IMR-90 (cell line): Measurements from ENCODE around the gene CDH2. TPM values are rescaled to one million over a fixed set of nuclear protein-coding genes. Genes with fewer than 3 reads are reported as not detected.

Experiments used
- ATAC-seq: fragments of 200-7000 bp; cut with Tn5 transposase; 2 replicates; pipeline ENCODE4 v1.9.1; 2020; ENCODE audit warnings: low read depth, mild to moderate bottlenecking, moderate library complexity
- BruUV-seq: library from RNA; stranded (reverse); fragments of 400-500 nt; replicated peaks from 2 replicates; lab custom pipeline; 2021; lab: Mats Ljungman, UMichigan
- CTCF ChIA-PET: fragments of 300-600 bp; formaldehyde crosslinking; extraction: SDS; loops from one replicate; lab custom pipeline; 2021; ENCODE audit warnings: antibody characterized with exemption; lab: Yijun Ruan, JAX
- POLR2A ChIA-PET: fragments of 300-600 bp; sonication (Branson Sonifier 250); formaldehyde crosslinking; loops from one replicate; lab custom pipeline; 2022; ENCODE audit warnings: antibody characterized with exemption; ENCODE audit not compliant: unreplicated experiment; lab: Charles Lee
- DNase-seq: peaks from one replicate; pipeline ENCODE4 v3.0.0; 2013
- H2AFZ ChIP-seq: replicated peaks from 2 replicates; pipeline ENCODE3; 2013; ENCODE audit warnings: low read length, mild to moderate bottlenecking; ENCODE audit not compliant: poor library complexity
- H2AK5ac ChIP-seq: 2 replicates; pipeline ENCODE4 v1.6.1; 2013; ENCODE audit warnings: low read depth, low read length, inconsistent platforms
- H2AK9ac ChIP-seq: replicated peaks from 2 replicates; pipeline ENCODE3; 2013; ENCODE audit warnings: mild to moderate bottlenecking, low read depth, low read length, moderate library complexity; ENCODE audit not compliant: poor library complexity
- H2BK120ac ChIP-seq: 2 replicates; pipeline ENCODE4 v1.6.1; 2013; ENCODE audit warnings: low read depth, low read length, inconsistent platforms
- H2BK15ac ChIP-seq: 3 replicates; pipeline ENCODE4 v1.6.1; 2013; ENCODE audit warnings: low read depth, low read length, inconsistent platforms
- H2BK20ac ChIP-seq: 2 replicates; pipeline ENCODE4 v1.6.1; 2013; ENCODE audit warnings: low read depth, mild to moderate bottlenecking, inconsistent platforms, low read length, moderate library complexity
- H2BK5ac ChIP-seq: 2 replicates; pipeline ENCODE4 v1.6.1; 2013; ENCODE audit warnings: mild to moderate bottlenecking, low read depth, low read length, inconsistent platforms; ENCODE audit not compliant: poor library complexity, severe bottlenecking
- H3K14ac ChIP-seq: replicated peaks from 2 replicates; pipeline ENCODE4 v1.6.1; 2013; ENCODE audit warnings: low read depth, low read length, inconsistent platforms
- H3K18ac ChIP-seq: 2 replicates; pipeline ENCODE4 v1.6.1; 2013; ENCODE audit warnings: low read depth, low read length, control low read depth
- H3K23ac ChIP-seq: 2 replicates; pipeline ENCODE4 v1.6.1; 2013; ENCODE audit warnings: low read depth, low read length, inconsistent platforms
- H3K27ac ChIP-seq: 2 replicates; pipeline ENCODE4 v1.5.1; 2013; ENCODE audit warnings: mild to moderate bottlenecking, control low read depth, low read length; ENCODE audit not compliant: insufficient read depth
- H3K27me3 ChIP-seq: 2 replicates; pipeline ENCODE4 v1.6.1; 2013; ENCODE audit warnings: low read length; ENCODE audit not compliant: control insufficient read depth, insufficient read depth
- H3K36me3 ChIP-seq: 2 replicates; pipeline ENCODE4 v1.6.1; 2013; ENCODE audit warnings: low read length, mixed read lengths; ENCODE audit not compliant: control insufficient read depth, insufficient read depth
- H3K4ac ChIP-seq: 2 replicates; pipeline ENCODE4 v1.6.1; 2013; ENCODE audit warnings: low read depth, low read length, inconsistent platforms
- H3K4me1 ChIP-seq: 2 replicates; pipeline ENCODE4 v1.6.1; 2013; ENCODE audit warnings: low read length, mixed read lengths; ENCODE audit not compliant: control insufficient read depth, insufficient read depth
- H3K4me2 ChIP-seq: 2 replicates; pipeline ENCODE4 v1.6.1; 2013; ENCODE audit warnings: low read depth, mild to moderate bottlenecking, control low read depth, low read length, moderate library complexity
- H3K4me3 ChIP-seq: 2 replicates; pipeline ENCODE4 v1.5.1; 2013; ENCODE audit warnings: low read depth, mild to moderate bottlenecking, control low read depth, low read length, moderate library complexity; ENCODE audit not compliant: insufficient read depth
- H3K56ac ChIP-seq: 2 replicates; pipeline ENCODE4 v1.6.1; 2013; ENCODE audit warnings: low read length, inconsistent platforms; ENCODE audit not compliant: insufficient read depth; ENCODE audit errors: extremely low read depth
- H3K79me1 ChIP-seq, 2 experiments: 2 replicates each; pipeline ENCODE4 v1.6.1; 2013; ENCODE audit warnings: low read length in 2 of 2, inconsistent platforms in 1 of 2, low read depth in 1 of 2
- H3K9ac ChIP-seq: 2 replicates; pipeline ENCODE4 v1.6.1; 2013; ENCODE audit warnings: low read depth, low read length, control low read depth
- H3K9me1 ChIP-seq: 2 replicates; pipeline ENCODE4 v1.6.1; 2013; ENCODE audit warnings: low read length, inconsistent platforms; ENCODE audit not compliant: insufficient read depth
- H3K9me3 ChIP-seq: 2 replicates; pipeline ENCODE4 v1.6.1; 2013; ENCODE audit warnings: low read length; ENCODE audit not compliant: control insufficient read depth, insufficient read depth
- H4K20me1 ChIP-seq: 2 replicates; pipeline ENCODE4 v1.6.1; 2013; ENCODE audit warnings: low read length, inconsistent platforms; ENCODE audit not compliant: insufficient read depth
- H4K5ac ChIP-seq: 2 replicates; pipeline ENCODE4 v1.6.1; 2013; ENCODE audit warnings: mild to moderate bottlenecking, low read depth, low read length, control low read depth
- H4K8ac ChIP-seq, 2 experiments: 2 replicates each; pipeline ENCODE4 v1.6.1; 2013; ENCODE audit warnings: low read depth in 2 of 2, low read length in 2 of 2, control low read depth in 1 of 2, inconsistent platforms in 1 of 2
- H4K91ac ChIP-seq: 2 replicates; pipeline ENCODE4 v1.6.1; 2013; ENCODE audit warnings: low read depth, low read length, inconsistent platforms; ENCODE audit not compliant: insufficient read depth
- BHLHE40 ChIP-seq: fragments of 150-350 bp; IDR thresholded peaks from 2 replicates; pipeline ENCODE4 v1.6.1; 2016; ENCODE audit warnings: mild to moderate bottlenecking, low read depth, low read length
- CEBPB ChIP-seq: IDR thresholded peaks from 2 replicates; pipeline ENCODE4 v1.6.1; 2012; ENCODE audit warnings: low read depth, low read length, improper control_type of control experiment
- FOS ChIP-seq: fragments of 150-350 bp; IDR thresholded peaks from 2 replicates; pipeline ENCODE4 v1.6.1; 2016; ENCODE audit warnings: low read depth, low read length
- MAFK ChIP-seq: IDR thresholded peaks from 2 replicates; pipeline ENCODE4 v1.6.1; 2012; ENCODE audit warnings: low read depth, low read length, improper control_type of control experiment
- MAZ ChIP-seq: IDR thresholded peaks from 2 replicates; pipeline ENCODE4 v1.6.1; 2012; ENCODE audit warnings: low read depth, mild to moderate bottlenecking, low read length, improper control_type of control experiment, moderate library complexity, borderline replicate concordance
- MXI1 ChIP-seq: IDR thresholded peaks from 2 replicates; pipeline ENCODE4 v1.6.1; 2012; ENCODE audit warnings: low read depth, mild to moderate bottlenecking, low read length, moderate library complexity, borderline replicate concordance
- NFE2L2 ChIP-seq: fragments of 150-350 bp; IDR thresholded peaks from 2 replicates; pipeline ENCODE4 v1.6.1; 2016; ENCODE audit warnings: low read depth, mild to moderate bottlenecking, low read length
- POLR2A ChIP-seq: IDR thresholded peaks from 2 replicates; pipeline ENCODE4 v1.6.1; 2012; ENCODE audit warnings: mild to moderate bottlenecking, low read depth, low read length
- RAD21 ChIP-seq: IDR thresholded peaks from 2 replicates; pipeline ENCODE4 v1.6.1; 2012; ENCODE audit warnings: low read length, improper control_type of control experiment
- RCOR1 ChIP-seq: IDR thresholded peaks from 2 replicates; pipeline ENCODE4 v1.6.1; 2012; ENCODE audit warnings: mild to moderate bottlenecking, low read length, improper control_type of control experiment; ENCODE audit not compliant: insufficient replicate concordance
- RFX5 ChIP-seq: IDR thresholded peaks from 2 replicates; pipeline ENCODE4 v1.8.0; 2012; ENCODE audit warnings: low read depth, mild to moderate bottlenecking, low read length, moderate library complexity
- WGBS, 2 experiments: methylation state at CpG; one replicate each; pipeline versions ENCODE4 v1.1.5 to v1.1.7; 2013; ENCODE audit warnings: missing lambda C conversion rate in 2 of 2; ENCODE audit not compliant: insufficient read length in 1 of 2; ENCODE audit errors: extremely low coverage in 2 of 2; 5-methylcytosine and 5-hydroxymethylcytosine counted together
- dilution Hi-C: fragments of 300-500 bp; cut with HindIII; formaldehyde crosslinking; loops from one replicate; pipeline ENCODE4 v1.14.3; 2018; ENCODE audit warnings: low sequenced_read_pairs; ENCODE audit not compliant: unreplicated experiment
- in situ Hi-C: fragments of 300-500 bp; cut with MboI; formaldehyde crosslinking; loops from 3 replicates; pipeline ENCODE4 v1.14.3; 2019; ENCODE audit warnings: low sequenced_read_pairs, inconsistent platforms, mixed read lengths
- intact Hi-C: fragments of 100-400 bp; cut with micrococcal nuclease; formaldehyde crosslinking; loops from 2 replicates; pipeline ENCODE4 v1.10.0; 2022
- polyA plus RNA-seq, 3 experiments: library from polyadenylated mRNA; depleted of rRNA; stranded (reverse); fragments of >200 nt; gene quantifications; 2 replicates each; pipeline ENCODE4 v1.2.3, GENCODE V29; 2012; ENCODE audit warnings: low replicate concordance in 1 of 3
- total RNA-seq: library from RNA; depleted of rRNA; stranded (reverse); fragments of >200 nt; gene quantifications from 2 replicates; pipeline ENCODE4 v1.2.3, GENCODE V29; 2012
- TF ChIP-seq, protein P1 (sequence below): fragments of 150-350 bp; IDR thresholded peaks from 2 replicates; pipeline ENCODE4 v1.6.1; 2017; ENCODE audit warnings: mild to moderate bottlenecking, antibody characterized with exemption, low read length, low read depth
- TF ChIP-seq, protein P2 (sequence below): conservative IDR thresholded peaks from 2 replicates; pipeline ENCODE4 v1.5.1; 2012; ENCODE audit warnings: mild to moderate bottlenecking, low read depth, low read length, improper control_type of control experiment
- TF ChIP-seq, protein P3 (sequence below): fragments of 150-350 bp; IDR thresholded peaks from 2 replicates; pipeline ENCODE4 v1.6.1; 2016; ENCODE audit warnings: low read depth, mild to moderate bottlenecking, low read length, moderate library complexity, borderline replicate concordance

The CDH2 gene
- total and polyA plus RNA-seq, 2 of the 4 experiments (the other 2 are of a cell fraction), result 55.6 to 111 TPM

DNA sequence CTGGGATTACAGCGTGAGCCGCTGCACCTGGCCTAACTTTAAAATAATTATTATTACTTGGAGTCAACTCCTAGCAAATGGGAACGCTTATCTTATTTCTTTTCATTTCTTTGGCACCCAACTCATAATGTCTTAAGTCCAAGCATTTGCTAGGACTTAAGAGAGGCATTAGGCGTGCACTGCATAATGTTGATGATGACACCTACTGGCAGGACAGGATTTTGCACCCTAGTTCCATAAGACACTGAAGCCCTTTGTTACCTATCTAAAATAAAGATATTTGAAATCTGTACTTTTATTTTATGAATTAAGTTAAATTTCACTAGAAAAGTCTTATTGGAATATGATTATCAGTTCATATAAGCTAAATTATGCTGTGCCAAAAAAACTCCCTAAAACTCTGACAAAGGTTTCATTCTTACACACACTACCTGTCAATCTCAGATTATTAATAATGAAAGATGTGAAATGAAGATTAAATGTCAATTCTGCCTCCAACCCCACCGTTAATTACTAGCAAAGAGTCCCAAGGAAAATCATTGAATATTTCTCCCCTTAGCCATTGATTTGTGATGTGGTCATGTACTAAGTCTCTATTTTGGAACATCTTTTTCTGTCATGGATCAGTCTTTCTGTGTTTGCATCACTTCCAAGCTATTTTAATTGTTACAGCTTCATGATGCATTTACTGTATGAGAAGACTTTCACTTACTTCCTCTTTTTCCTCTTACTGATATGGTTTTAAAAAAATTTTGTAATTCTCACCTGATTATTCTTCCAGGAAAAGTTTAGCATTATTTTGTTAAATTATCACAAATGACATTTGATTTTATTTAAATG, 12.7 kb upstream of the CDH2 start:
- ChIA-PET CTCF (interaction anchor here (0.7 to 1.3 kb wide), 3 partner anchors 74 to 507 kb away, joined by 3 to 4 read pairs (median 4); no protein-coding TSS in a partner anchor), POLR2A (no interaction called here)
- no peak overlapping the region for H3K4me2 ChIP-seq
- 20% methylated on average over 1 of the region's 5 CpGs; no CpG with 5 or more reads in 1 of the 2 experiments for WGBS, 2 experiments
- H4K91ac ChIP-seq, result no peak overlapping the region
- H2AFZ ChIP-seq, result no peak overlapping the region
- intact Hi-C loops (loop anchor here (1.0 kb wide), 2 partner anchors 411 to 504 kb away; no protein-coding TSS in a partner anchor), in situ Hi-C loops (loop anchor here (10.0 kb wide), 3 partner anchors 175 to 585 kb away; no protein-coding TSS in a partner anchor), dilution Hi-C loops (no loop called here)
- BruUV-seq, result no TSS peak
- no peak overlapping the region for H3K4ac ChIP-seq
- H3K4me3 ChIP-seq, result no peak overlapping the region
- no peak overlapping the region for H2AK9ac ChIP-seq
- H3K79me1 ChIP-seq, result no peaks in the 10 kb centered on the region
- H2BK20ac ChIP-seq, result no peak overlapping the region
- H4K20me1 ChIP-seq, result no peaks in the 10 kb centered on the region
- no peak overlapping the region for H3K23ac ChIP-seq
- H2BK120ac ChIP-seq, result no peak overlapping the region
- H2BK5ac ChIP-seq, result no peak overlapping the region
- no peak overlapping the region for H3K14ac ChIP-seq
- H3K18ac ChIP-seq, result no peak overlapping the region
- H3K4me1 ChIP-seq, result no peaks in the 10 kb centered on the region
- H3K9me1 ChIP-seq, result no peaks in the 10 kb centered on the region
- no peaks in the 10 kb centered on the region for H3K9me3 ChIP-seq
- H3K27me3 ChIP-seq, result no peaks in the 10 kb centered on the region
- no peak overlapping the region for H3K9ac ChIP-seq
- peak; percentile 94 for ATAC-seq
- H2BK15ac ChIP-seq, result no peak overlapping the region
- H2AK5ac ChIP-seq, result no peak overlapping the region
- H3K36me3 ChIP-seq, result no peaks in the 10 kb centered on the region
- H4K8ac ChIP-seq, result no peak overlapping the region
- H4K5ac ChIP-seq, result no peak overlapping the region
- DNase-seq, result peak; percentile 87
- no peak overlapping the region for H3K27ac ChIP-seq
- H3K56ac ChIP-seq, result no peak overlapping the region
- TF ChIP-seq CEBPB (no peak), BHLHE40 (no peak), MXI1 (no peak), MAZ (no peak), MAFK (no peak), RCOR1 (no peak), RAD21 (peak; percentile 92), POLR2A (no peak), RFX5 (no peak), FOS (no peak), NFE2L2 (no peak)
- TF ChIP-seq, protein P1, sequence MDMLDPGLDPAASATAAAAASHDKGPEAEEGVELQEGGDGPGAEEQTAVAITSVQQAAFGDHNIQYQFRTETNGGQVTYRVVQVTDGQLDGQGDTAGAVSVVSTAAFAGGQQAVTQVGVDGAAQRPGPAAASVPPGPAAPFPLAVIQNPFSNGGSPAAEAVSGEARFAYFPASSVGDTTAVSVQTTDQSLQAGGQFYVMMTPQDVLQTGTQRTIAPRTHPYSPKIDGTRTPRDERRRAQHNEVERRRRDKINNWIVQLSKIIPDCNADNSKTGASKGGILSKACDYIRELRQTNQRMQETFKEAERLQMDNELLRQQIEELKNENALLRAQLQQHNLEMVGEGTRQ, result no peak
- TF ChIP-seq, protein P2, sequence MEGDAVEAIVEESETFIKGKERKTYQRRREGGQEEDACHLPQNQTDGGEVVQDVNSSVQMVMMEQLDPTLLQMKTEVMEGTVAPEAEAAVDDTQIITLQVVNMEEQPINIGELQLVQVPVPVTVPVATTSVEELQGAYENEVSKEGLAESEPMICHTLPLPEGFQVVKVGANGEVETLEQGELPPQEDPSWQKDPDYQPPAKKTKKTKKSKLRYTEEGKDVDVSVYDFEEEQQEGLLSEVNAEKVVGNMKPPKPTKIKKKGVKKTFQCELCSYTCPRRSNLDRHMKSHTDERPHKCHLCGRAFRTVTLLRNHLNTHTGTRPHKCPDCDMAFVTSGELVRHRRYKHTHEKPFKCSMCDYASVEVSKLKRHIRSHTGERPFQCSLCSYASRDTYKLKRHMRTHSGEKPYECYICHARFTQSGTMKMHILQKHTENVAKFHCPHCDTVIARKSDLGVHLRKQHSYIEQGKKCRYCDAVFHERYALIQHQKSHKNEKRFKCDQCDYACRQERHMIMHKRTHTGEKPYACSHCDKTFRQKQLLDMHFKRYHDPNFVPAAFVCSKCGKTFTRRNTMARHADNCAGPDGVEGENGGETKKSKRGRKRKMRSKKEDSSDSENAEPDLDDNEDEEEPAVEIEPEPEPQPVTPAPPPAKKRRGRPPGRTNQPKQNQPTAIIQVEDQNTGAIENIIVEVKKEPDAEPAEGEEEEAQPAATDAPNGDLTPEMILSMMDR, result peak; percentile 91
- TF ChIP-seq, protein P3, sequence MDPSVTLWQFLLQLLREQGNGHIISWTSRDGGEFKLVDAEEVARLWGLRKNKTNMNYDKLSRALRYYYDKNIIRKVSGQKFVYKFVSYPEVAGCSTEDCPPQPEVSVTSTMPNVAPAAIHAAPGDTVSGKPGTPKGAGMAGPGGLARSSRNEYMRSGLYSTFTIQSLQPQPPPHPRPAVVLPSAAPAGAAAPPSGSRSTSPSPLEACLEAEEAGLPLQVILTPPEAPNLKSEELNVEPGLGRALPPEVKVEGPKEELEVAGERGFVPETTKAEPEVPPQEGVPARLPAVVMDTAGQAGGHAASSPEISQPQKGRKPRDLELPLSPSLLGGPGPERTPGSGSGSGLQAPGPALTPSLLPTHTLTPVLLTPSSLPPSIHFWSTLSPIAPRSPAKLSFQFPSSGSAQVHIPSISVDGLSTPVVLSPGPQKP, result no peak
